GM18499 (cell line): ENCODE results near the gene CYP27C1.

Experiments used
- ATAC-seq: cut with Tn5 transposase; IDR thresholded peaks from one replicate; pipeline ENCODE4 v1.9.1; 2021; ENCODE audit warnings: moderate number of reproducible peaks; ENCODE audit not compliant: insufficient read depth, unreplicated experiment

Gene CYP27C1

DNA sequence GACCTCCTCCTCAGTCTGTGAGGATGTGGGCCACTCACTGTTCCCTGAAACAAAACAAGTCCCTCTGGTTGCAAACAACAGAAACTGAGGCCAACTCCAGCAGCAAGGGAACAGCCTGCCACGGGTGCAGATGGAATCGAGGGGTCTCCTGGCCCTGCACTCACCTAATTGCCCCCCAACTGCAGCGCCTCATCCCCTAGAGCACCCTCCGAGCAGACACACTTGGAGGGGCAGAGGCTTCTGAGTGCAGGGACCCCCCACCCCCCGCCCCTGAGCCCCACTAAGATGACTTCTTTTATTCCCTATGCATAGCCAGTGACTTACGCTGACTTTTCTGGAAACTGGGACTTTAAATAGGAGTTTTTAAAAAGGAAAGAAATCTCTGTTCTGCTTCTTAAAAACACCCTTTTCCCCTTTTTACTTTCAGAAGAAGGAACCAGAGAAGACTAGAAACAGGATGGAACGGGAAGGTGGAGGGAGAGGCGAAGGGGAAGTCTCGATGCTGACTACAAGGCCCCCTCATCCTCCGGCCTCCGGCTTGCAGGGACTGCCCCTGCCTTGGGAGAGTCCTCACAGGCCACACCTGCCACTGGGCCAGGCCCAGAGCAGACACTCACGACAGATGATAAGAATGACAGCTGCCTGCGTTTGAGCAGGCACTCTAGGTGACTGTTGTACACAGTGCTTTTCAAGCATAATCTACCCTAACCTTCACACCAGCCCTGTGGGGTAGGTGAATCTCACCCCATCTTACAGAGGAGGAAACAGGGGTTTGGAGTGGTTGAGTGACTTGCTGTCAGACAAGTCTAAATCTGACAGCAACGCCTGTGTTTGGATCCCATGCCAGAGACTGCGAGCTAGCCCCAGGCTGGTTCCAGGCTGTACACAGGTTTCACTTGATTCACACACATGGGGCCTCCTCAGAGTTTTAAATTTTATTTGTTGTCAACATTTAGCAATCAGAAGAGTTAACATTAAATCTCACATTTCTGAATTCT lies 85.0 kb downstream of the CYP27C1 start:
- ATAC-seq: no peak

DNA sequence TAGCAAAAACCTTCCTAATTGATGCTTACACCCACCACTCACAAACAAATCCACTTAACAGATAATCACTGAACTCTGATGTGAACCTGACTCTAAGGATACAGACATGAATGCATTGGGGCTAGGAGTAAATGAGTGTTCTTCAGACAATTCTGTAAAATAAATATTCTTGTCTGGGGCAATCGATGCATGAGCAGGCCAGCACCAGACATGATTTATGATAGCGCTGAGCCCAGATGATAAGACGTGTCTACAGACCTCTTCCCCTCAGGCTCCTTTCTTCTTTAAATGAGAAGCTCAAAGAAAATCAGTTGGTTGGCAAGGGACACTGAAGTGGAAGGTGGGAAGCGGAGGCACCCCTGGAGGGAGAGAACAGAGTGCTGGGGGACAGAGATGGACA lies 85.9 kb downstream of the CYP27C1 start:
- no peak for ATAC-seq
